ENCODE data around the gene KCNQ1. TPM values are rescaled to one million over a fixed set of nuclear protein-coding genes. Genes with fewer than 3 reads are reported as not detected.

KCNQ1 gene
- total and polyA plus RNA-seq, 2 experiments from 2014 or later: not detected

- no peak for DNase-seq
- H3K27me3 ChIP-seq (replicated peaks; ENCODE audit: insufficient read depth): peaks cover 49% of the 10 kb centered on the region
Measured at GRCh38 chr11:2448661-2449547, 4.1 kb downstream of the KCNQ1 start.

GRCh38 chr11:2449548-2450320, 4.9 kb downstream of the KCNQ1 start:
- no peak overlapping the region for H3K4me2 ChIP-seq (ENCODE audit: unreplicated experiment)
- H3K9ac ChIP-seq: no peak overlapping the region
- WGBS, 2 experiments (ENCODE audit: low coverage in 1 of 2, low lambda C conversion rate in 2 of 2, missing lambda C conversion rate in 2 of 2): 42 to 47% methylated on average over 23 to 26 of the region's 26 CpGs
- H3F3A ChIP-seq (ENCODE audit: insufficient read depth): no peaks in the 10 kb centered on the region
- H3K4me1 ChIP-seq (ENCODE audit: insufficient read depth): no peaks in the 10 kb centered on the region
- H3K79me2 ChIP-seq (ENCODE audit: insufficient read depth): no peaks in the 10 kb centered on the region
- in situ Hi-C loops (cut with MboI): no loop called here
- no peak for TF ChIP-seq EZH2 (IDR thresholded peaks at IDR 0.05; ENCODE audit: insufficient read depth, poor library complexity, severe bottlenecking)
- no peak for TF ChIP-seq EZH2phosphoT487 (IDR thresholded peaks at IDR 0.05; ENCODE audit: insufficient read depth, low read depth)
- no peaks in the 10 kb centered on the region for H3K9me3 ChIP-seq (ENCODE audit: low read depth)
- H3K4me3 ChIP-seq: no peak overlapping the region
- no peak overlapping the region for H2AFZ ChIP-seq
- H3K9me2 ChIP-seq (ENCODE audit: insufficient read depth): no peaks in the 10 kb centered on the region
- H3K27me3 ChIP-seq (replicated peaks; ENCODE audit: insufficient read depth): peaks cover 52% of the 10 kb centered on the region
- H3K36me3 ChIP-seq (ENCODE audit: low read depth): no peaks in the 10 kb centered on the region
- no peaks in the 10 kb centered on the region for H4K20me1 ChIP-seq (ENCODE audit: insufficient read depth)
- H3K27ac ChIP-seq: no peak overlapping the region
- no peak for DNase-seq

More at GRCh38 chr11:2448661-2449547, 4.1 kb downstream of the KCNQ1 start:
- H3K4me2 ChIP-seq (ENCODE audit: unreplicated experiment): no peak overlapping the region
- 38 to 45% methylated on average over 21 of the region's 21 CpGs for WGBS, 2 experiments (ENCODE audit: low coverage in 1 of 2, low lambda C conversion rate in 2 of 2, missing lambda C conversion rate in 2 of 2)
- no peak overlapping the region for H3K27ac ChIP-seq
- in situ Hi-C loops (cut with MboI): no loop called here
- no peaks in the 10 kb centered on the region for H4K20me1 ChIP-seq (ENCODE audit: insufficient read depth)
- TF ChIP-seq EZH2phosphoT487 (IDR thresholded peaks at IDR 0.05; ENCODE audit: insufficient read depth, low read depth) (no peak), EZH2 (IDR thresholded peaks at IDR 0.05; ENCODE audit: insufficient read depth, poor library complexity, severe bottlenecking) (no peak)
- H3K79me2 ChIP-seq (ENCODE audit: insufficient read depth): no peaks in the 10 kb centered on the region
- H3K9ac ChIP-seq: no peak overlapping the region
- no peaks in the 10 kb centered on the region for H3K4me1 ChIP-seq (ENCODE audit: insufficient read depth)
- no peaks in the 10 kb centered on the region for H3K36me3 ChIP-seq (ENCODE audit: low read depth)
- no peaks in the 10 kb centered on the region for H3K9me2 ChIP-seq (ENCODE audit: insufficient read depth)
- no peaks in the 10 kb centered on the region for H3K9me3 ChIP-seq (ENCODE audit: low read depth)
- no peak overlapping the region for H3K4me3 ChIP-seq
- no peak overlapping the region for H2AFZ ChIP-seq
- H3F3A ChIP-seq (ENCODE audit: insufficient read depth): no peaks in the 10 kb centered on the region

GRCh38 chr11:2450321-2451041, 5.7 kb downstream of the KCNQ1 start:
- Histone ChIP-seq H3K4me3 (no peak overlapping the region), H3K9me3 (ENCODE audit: low read depth) (no peaks in the 10 kb centered on the region), H3K79me2 (ENCODE audit: insufficient read depth) (no peaks in the 10 kb centered on the region), H3K27ac (no peak overlapping the region), H3K27me3 (replicated peaks; ENCODE audit: insufficient read depth) (peaks cover 53% of the 10 kb centered on the region), H3F3A (ENCODE audit: insufficient read depth) (no peaks in the 10 kb centered on the region), H2AFZ (no peak overlapping the region), H3K9me2 (ENCODE audit: insufficient read depth) (no peaks in the 10 kb centered on the region), H3K4me1 (ENCODE audit: insufficient read depth) (no peaks in the 10 kb centered on the region), H4K20me1 (ENCODE audit: insufficient read depth) (no peaks in the 10 kb centered on the region), H3K36me3 (ENCODE audit: low read depth) (no peaks in the 10 kb centered on the region), H3K4me2 (ENCODE audit: unreplicated experiment) (no peak overlapping the region), H3K9ac (no peak overlapping the region)
- in situ Hi-C loops (cut with MboI): no loop called here
- WGBS, 2 experiments (ENCODE audit: low coverage in 1 of 2, low lambda C conversion rate in 2 of 2, missing lambda C conversion rate in 2 of 2): 55% methylated on average over 18 to 19 of the region's 19 CpGs
- TF ChIP-seq EZH2phosphoT487 (IDR thresholded peaks at IDR 0.05; ENCODE audit: insufficient read depth, low read depth) (no peak), EZH2 (IDR thresholded peaks at IDR 0.05; ENCODE audit: insufficient read depth, poor library complexity, severe bottlenecking) (no peak)
- no peak for DNase-seq

- no peaks in the 10 kb centered on the region for H3K9me3 ChIP-seq (ENCODE audit: low read depth)
- H4K20me1 ChIP-seq (ENCODE audit: insufficient read depth): no peaks in the 10 kb centered on the region
- no peak overlapping the region for H2AFZ ChIP-seq
- H3F3A ChIP-seq (ENCODE audit: insufficient read depth): no peaks in the 10 kb centered on the region
- no peaks in the 10 kb centered on the region for H3K4me1 ChIP-seq (ENCODE audit: insufficient read depth)
- peaks cover 46% of the 10 kb centered on the region for H3K27me3 ChIP-seq (replicated peaks; ENCODE audit: insufficient read depth)
- no peaks in the 10 kb centered on the region for H3K9me2 ChIP-seq (ENCODE audit: insufficient read depth)
- no peak overlapping the region for H3K27ac ChIP-seq
- H3K36me3 ChIP-seq (ENCODE audit: low read depth): no peaks in the 10 kb centered on the region
- no peak overlapping the region for H3K4me2 ChIP-seq (ENCODE audit: unreplicated experiment)
- in situ Hi-C loops (cut with MboI): no loop called here
- DNase-seq: no peak
- TF ChIP-seq EZH2 (IDR thresholded peaks at IDR 0.05; ENCODE audit: insufficient read depth, poor library complexity, severe bottlenecking) (no peak), EZH2phosphoT487 (IDR thresholded peaks at IDR 0.05; ENCODE audit: insufficient read depth, low read depth) (no peak)
- H3K79me2 ChIP-seq (ENCODE audit: insufficient read depth): no peaks in the 10 kb centered on the region
- no peak overlapping the region for H3K4me3 ChIP-seq
- whole genome bisulfite sequencing, 2 experiments (ENCODE audit: low coverage in 1 of 2, low lambda C conversion rate in 2 of 2, missing lambda C conversion rate in 2 of 2): 68 to 73% methylated on average over 15 of the region's 15 CpGs
- H3K9ac ChIP-seq: no peak overlapping the region
Measured at GRCh38 chr11:2451336-2451735, 6.5 kb downstream of the KCNQ1 start.
